ENCODE results near the gene C15orf61.

DNA sequence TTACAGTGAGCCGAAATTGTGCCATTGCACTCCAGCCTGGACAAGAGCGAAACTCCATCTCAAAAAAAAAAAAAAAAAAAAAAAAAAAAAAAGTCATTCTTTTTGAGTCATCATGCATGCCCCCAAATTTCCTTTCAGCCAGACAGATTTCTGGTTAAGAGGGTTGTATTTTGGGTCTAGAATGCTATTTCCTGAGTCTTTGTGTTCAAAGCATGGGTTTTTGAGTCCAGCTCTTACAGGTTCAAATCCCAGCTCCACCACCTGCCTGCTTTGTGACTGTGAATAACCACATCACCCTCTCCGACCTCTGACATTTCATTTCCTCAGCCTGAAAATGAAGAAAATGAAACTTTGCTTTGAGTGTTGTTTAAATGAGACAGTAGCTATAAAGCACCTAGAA, 9.3 kb upstream of the C15orf61 start:
- TF ChIP-seq SYNCRIP (IDR thresholded peaks at IDR 0.05; ENCODE audit: insufficient read depth, low read depth, low read length), result no peak
- no peak for TF ChIP-seq TOPORS (CRISPR knock-in tag; IDR thresholded peaks at IDR 0.05)
- TF ChIP-seq EZH2 (conservative IDR thresholded peaks at IDR 0.05; ENCODE audit: low read depth, low read length), result no peak
- TF ChIP-seq, protein P1, sequence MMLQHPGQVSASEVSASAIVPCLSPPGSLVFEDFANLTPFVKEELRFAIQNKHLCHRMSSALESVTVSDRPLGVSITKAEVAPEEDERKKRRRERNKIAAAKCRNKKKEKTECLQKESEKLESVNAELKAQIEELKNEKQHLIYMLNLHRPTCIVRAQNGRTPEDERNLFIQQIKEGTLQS (CRISPR knock-in tag; IDR thresholded peaks at IDR 0.05), result no peak
- no peak for TF ChIP-seq ELF4 (CRISPR knock-in tag; IDR thresholded peaks at IDR 0.05; ENCODE audit: borderline replicate concordance)
- no peak for TF ChIP-seq TAF1 (CRISPR knock-in tag; IDR thresholded peaks at IDR 0.05)
- no peak for TF ChIP-seq CTCF (CRISPR knock-in tag; IDR thresholded peaks at IDR 0.05)
- TF ChIP-seq FOXJ3 (CRISPR knock-in tag; IDR thresholded peaks at IDR 0.05; ENCODE audit: borderline replicate concordance), result no peak
- TF ChIP-seq ZSCAN21 (CRISPR knock-in tag; IDR thresholded peaks at IDR 0.05; ENCODE audit: borderline replicate concordance), result no peak
